IMR-90 (cell line): ENCODE data around the gene ZFP57. TPM values are rescaled to one million over a fixed set of nuclear protein-coding genes. Genes with fewer than 3 reads are reported as not detected.
A peak's percentile ranks its signal among the peaks of the same experiment; 100 is the strongest.

Source experiments
- ATAC-seq: fragments of 200-7000 bp; cut with Tn5 transposase; 2 replicates; pipeline ENCODE4 v1.9.1; 2020; ENCODE audit warnings: low read depth, mild to moderate bottlenecking, moderate library complexity
- BruUV-seq: library from RNA; stranded (reverse); fragments of 400-500 nt; replicated peaks from 2 replicates; lab custom pipeline; 2021; lab: Mats Ljungman, UMichigan
- CTCF ChIA-PET: fragments of 300-600 bp; formaldehyde crosslinking; extraction: SDS; loops from one replicate; lab custom pipeline; 2021; ENCODE audit warnings: antibody characterized with exemption; lab: Yijun Ruan, JAX
- POLR2A ChIA-PET: fragments of 300-600 bp; sonication (Branson Sonifier 250); formaldehyde crosslinking; loops from one replicate; lab custom pipeline; 2022; ENCODE audit warnings: antibody characterized with exemption; ENCODE audit not compliant: unreplicated experiment; lab: Charles Lee
- DNase-seq: peaks from one replicate; pipeline ENCODE4 v3.0.0; 2013
- H2AFZ ChIP-seq: replicated peaks from 2 replicates; pipeline ENCODE3; 2013; ENCODE audit warnings: low read length, mild to moderate bottlenecking; ENCODE audit not compliant: poor library complexity
- H2AK5ac ChIP-seq: 2 replicates; pipeline ENCODE4 v1.6.1; 2013; ENCODE audit warnings: low read depth, low read length, inconsistent platforms
- H2AK9ac ChIP-seq: replicated peaks from 2 replicates; pipeline ENCODE3; 2013; ENCODE audit warnings: mild to moderate bottlenecking, low read depth, low read length, moderate library complexity; ENCODE audit not compliant: poor library complexity
- H2BK120ac ChIP-seq: 2 replicates; pipeline ENCODE4 v1.6.1; 2013; ENCODE audit warnings: low read depth, low read length, inconsistent platforms
- H2BK15ac ChIP-seq: 3 replicates; pipeline ENCODE4 v1.6.1; 2013; ENCODE audit warnings: low read depth, low read length, inconsistent platforms
- H2BK20ac ChIP-seq: 2 replicates; pipeline ENCODE4 v1.6.1; 2013; ENCODE audit warnings: low read depth, mild to moderate bottlenecking, inconsistent platforms, low read length, moderate library complexity
- H2BK5ac ChIP-seq: 2 replicates; pipeline ENCODE4 v1.6.1; 2013; ENCODE audit warnings: mild to moderate bottlenecking, low read depth, low read length, inconsistent platforms; ENCODE audit not compliant: poor library complexity, severe bottlenecking
- H3K14ac ChIP-seq: replicated peaks from 2 replicates; pipeline ENCODE4 v1.6.1; 2013; ENCODE audit warnings: low read depth, low read length, inconsistent platforms
- H3K18ac ChIP-seq: 2 replicates; pipeline ENCODE4 v1.6.1; 2013; ENCODE audit warnings: low read depth, low read length, control low read depth
- H3K23ac ChIP-seq: 2 replicates; pipeline ENCODE4 v1.6.1; 2013; ENCODE audit warnings: low read depth, low read length, inconsistent platforms
- H3K27ac ChIP-seq: 2 replicates; pipeline ENCODE4 v1.5.1; 2013; ENCODE audit warnings: mild to moderate bottlenecking, control low read depth, low read length; ENCODE audit not compliant: insufficient read depth
- H3K27me3 ChIP-seq: 2 replicates; pipeline ENCODE4 v1.6.1; 2013; ENCODE audit warnings: low read length; ENCODE audit not compliant: control insufficient read depth, insufficient read depth
- H3K36me3 ChIP-seq: 2 replicates; pipeline ENCODE4 v1.6.1; 2013; ENCODE audit warnings: low read length, mixed read lengths; ENCODE audit not compliant: control insufficient read depth, insufficient read depth
- H3K4ac ChIP-seq: 2 replicates; pipeline ENCODE4 v1.6.1; 2013; ENCODE audit warnings: low read depth, low read length, inconsistent platforms
- H3K4me1 ChIP-seq: 2 replicates; pipeline ENCODE4 v1.6.1; 2013; ENCODE audit warnings: low read length, mixed read lengths; ENCODE audit not compliant: control insufficient read depth, insufficient read depth
- H3K4me2 ChIP-seq: 2 replicates; pipeline ENCODE4 v1.6.1; 2013; ENCODE audit warnings: low read depth, mild to moderate bottlenecking, control low read depth, low read length, moderate library complexity
- H3K4me3 ChIP-seq: 2 replicates; pipeline ENCODE4 v1.5.1; 2013; ENCODE audit warnings: low read depth, mild to moderate bottlenecking, control low read depth, low read length, moderate library complexity; ENCODE audit not compliant: insufficient read depth
- H3K56ac ChIP-seq: 2 replicates; pipeline ENCODE4 v1.6.1; 2013; ENCODE audit warnings: low read length, inconsistent platforms; ENCODE audit not compliant: insufficient read depth; ENCODE audit errors: extremely low read depth
- H3K79me1 ChIP-seq, 2 experiments: 2 replicates each; pipeline ENCODE4 v1.6.1; 2013; ENCODE audit warnings: low read length in 2 of 2, inconsistent platforms in 1 of 2, low read depth in 1 of 2
- H3K9ac ChIP-seq: 2 replicates; pipeline ENCODE4 v1.6.1; 2013; ENCODE audit warnings: low read depth, low read length, control low read depth
- H3K9me1 ChIP-seq: 2 replicates; pipeline ENCODE4 v1.6.1; 2013; ENCODE audit warnings: low read length, inconsistent platforms; ENCODE audit not compliant: insufficient read depth
- H3K9me3 ChIP-seq: 2 replicates; pipeline ENCODE4 v1.6.1; 2013; ENCODE audit warnings: low read length; ENCODE audit not compliant: control insufficient read depth, insufficient read depth
- H4K20me1 ChIP-seq: 2 replicates; pipeline ENCODE4 v1.6.1; 2013; ENCODE audit warnings: low read length, inconsistent platforms; ENCODE audit not compliant: insufficient read depth
- H4K5ac ChIP-seq: 2 replicates; pipeline ENCODE4 v1.6.1; 2013; ENCODE audit warnings: mild to moderate bottlenecking, low read depth, low read length, control low read depth
- H4K8ac ChIP-seq, 2 experiments: 2 replicates each; pipeline ENCODE4 v1.6.1; 2013; ENCODE audit warnings: low read depth in 2 of 2, low read length in 2 of 2, control low read depth in 1 of 2, inconsistent platforms in 1 of 2
- H4K91ac ChIP-seq: 2 replicates; pipeline ENCODE4 v1.6.1; 2013; ENCODE audit warnings: low read depth, low read length, inconsistent platforms; ENCODE audit not compliant: insufficient read depth
- BHLHE40 ChIP-seq: fragments of 150-350 bp; IDR thresholded peaks from 2 replicates; pipeline ENCODE4 v1.6.1; 2016; ENCODE audit warnings: mild to moderate bottlenecking, low read depth, low read length
- ELK1 ChIP-seq: fragments of 150-350 bp; IDR thresholded peaks from 2 replicates; pipeline ENCODE4 v1.6.1; 2016; ENCODE audit warnings: low read depth, mild to moderate bottlenecking, low read length, moderate library complexity, borderline replicate concordance
- FOS ChIP-seq: fragments of 150-350 bp; IDR thresholded peaks from 2 replicates; pipeline ENCODE4 v1.6.1; 2016; ENCODE audit warnings: low read depth, low read length
- MAZ ChIP-seq: IDR thresholded peaks from 2 replicates; pipeline ENCODE4 v1.6.1; 2012; ENCODE audit warnings: low read depth, mild to moderate bottlenecking, low read length, improper control_type of control experiment, moderate library complexity, borderline replicate concordance
- NFE2L2 ChIP-seq: fragments of 150-350 bp; IDR thresholded peaks from 2 replicates; pipeline ENCODE4 v1.6.1; 2016; ENCODE audit warnings: low read depth, mild to moderate bottlenecking, low read length
- RAD21 ChIP-seq: IDR thresholded peaks from 2 replicates; pipeline ENCODE4 v1.6.1; 2012; ENCODE audit warnings: low read length, improper control_type of control experiment
- RCOR1 ChIP-seq: IDR thresholded peaks from 2 replicates; pipeline ENCODE4 v1.6.1; 2012; ENCODE audit warnings: mild to moderate bottlenecking, low read length, improper control_type of control experiment; ENCODE audit not compliant: insufficient replicate concordance
- RFX5 ChIP-seq: IDR thresholded peaks from 2 replicates; pipeline ENCODE4 v1.8.0; 2012; ENCODE audit warnings: low read depth, mild to moderate bottlenecking, low read length, moderate library complexity
- SMC3 ChIP-seq: fragments of 150-350 bp; IDR thresholded peaks from 2 replicates; pipeline ENCODE4 v1.6.1; 2016; ENCODE audit warnings: low read depth, mild to moderate bottlenecking, antibody characterized with exemption, low read length, moderate library complexity
- USF2 ChIP-seq: fragments of 150-350 bp; IDR thresholded peaks from 2 replicates; pipeline ENCODE4 v1.6.1; 2017; ENCODE audit warnings: mild to moderate bottlenecking, antibody characterized with exemption, low read length, low read depth
- WGBS, 2 experiments: methylation state at CpG; one replicate each; pipeline versions ENCODE4 v1.1.5 to v1.1.7; 2013; ENCODE audit warnings: missing lambda C conversion rate in 2 of 2; ENCODE audit not compliant: insufficient read length in 1 of 2; ENCODE audit errors: extremely low coverage in 2 of 2; 5-methylcytosine and 5-hydroxymethylcytosine counted together
- dilution Hi-C: fragments of 300-500 bp; cut with HindIII; formaldehyde crosslinking; loops from one replicate; pipeline ENCODE4 v1.14.3; 2018; ENCODE audit warnings: low sequenced_read_pairs; ENCODE audit not compliant: unreplicated experiment
- in situ Hi-C: fragments of 300-500 bp; cut with MboI; formaldehyde crosslinking; loops from 3 replicates; pipeline ENCODE4 v1.14.3; 2019; ENCODE audit warnings: low sequenced_read_pairs, inconsistent platforms, mixed read lengths
- intact Hi-C: fragments of 100-400 bp; cut with micrococcal nuclease; formaldehyde crosslinking; loops from 2 replicates; pipeline ENCODE4 v1.10.0; 2022
- polyA plus RNA-seq, 3 experiments: library from polyadenylated mRNA; depleted of rRNA; stranded (reverse); fragments of >200 nt; gene quantifications; 2 replicates each; pipeline ENCODE4 v1.2.3, GENCODE V29; 2012; ENCODE audit warnings: low replicate concordance in 1 of 3
- total RNA-seq: library from RNA; depleted of rRNA; stranded (reverse); fragments of >200 nt; gene quantifications from 2 replicates; pipeline ENCODE4 v1.2.3, GENCODE V29; 2012
- TF ChIP-seq, protein P1 (sequence below): conservative IDR thresholded peaks from 2 replicates; pipeline ENCODE4 v1.5.1; 2012; ENCODE audit warnings: mild to moderate bottlenecking, low read depth, low read length, improper control_type of control experiment

ZFP57 gene
- total and polyA plus RNA-seq, 2 of the 4 experiments (the other 2 are of a cell fraction) = not detected

DNA sequence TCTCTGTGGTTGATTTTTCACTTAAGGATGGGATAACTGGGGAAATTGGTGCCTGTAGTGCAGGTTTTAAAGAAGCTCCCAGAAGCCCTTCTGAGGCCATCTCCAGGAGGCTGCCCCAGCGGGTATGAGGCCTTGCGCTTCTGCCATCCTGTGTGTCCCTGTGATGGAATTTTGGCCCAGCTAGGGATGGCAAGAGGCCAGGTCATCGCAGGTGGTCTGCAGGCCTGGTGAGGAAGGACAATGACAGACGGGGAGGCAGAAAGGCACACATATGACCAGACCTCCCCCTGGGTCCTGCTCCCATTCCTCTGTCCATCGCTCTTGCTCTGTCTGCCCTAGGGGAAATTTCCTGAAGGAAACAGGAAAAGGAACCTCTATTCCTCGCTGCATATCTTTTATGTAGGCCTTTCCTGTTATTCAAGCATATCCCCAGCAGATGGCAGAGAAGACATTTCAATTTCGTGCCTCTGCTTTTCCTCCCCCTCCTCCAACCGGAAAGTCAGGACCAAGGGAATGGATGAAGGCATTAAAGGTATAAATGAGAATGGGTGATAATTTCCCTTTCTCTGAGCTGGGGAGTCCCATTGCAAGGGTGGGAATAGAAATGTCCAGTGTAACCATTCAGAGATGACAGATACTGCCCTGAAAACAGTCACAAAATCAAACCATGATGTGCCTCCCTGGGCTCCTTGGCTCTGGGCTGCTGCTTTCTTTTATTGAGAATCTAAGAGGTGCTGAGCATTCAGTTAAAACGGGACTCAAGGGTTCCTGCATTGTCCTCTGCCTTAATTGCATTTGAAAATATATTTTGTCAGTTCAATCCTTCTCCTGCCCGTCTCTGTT is 24.7 kb upstream of the ZFP57 start:
- H2BK15ac ChIP-seq = no peak overlapping the region
- intact Hi-C loops = loop anchor here (1.0 to 2.0 kb wide), 4 partner anchors 48 to 426 kb away; no protein-coding TSS in a partner anchor
- dilution Hi-C loops = no loop called here
- no peak overlapping the region for H4K5ac ChIP-seq
- H3K4ac ChIP-seq = no peak overlapping the region
- no peaks in the 10 kb centered on the region for H3K4me1 ChIP-seq
- 26% methylated on average over 3 of the region's 10 CpGs; no CpG with 5 or more reads in 1 of the 2 experiments for WGBS, 2 experiments
- no peak overlapping the region for H2AFZ ChIP-seq
- H4K20me1 ChIP-seq = no peaks in the 10 kb centered on the region
- no peak overlapping the region for H3K4me3 ChIP-seq
- no peak overlapping the region for H3K56ac ChIP-seq
- no peak overlapping the region for H2BK120ac ChIP-seq
- ATAC-seq (peak; percentile 97), DNase-seq (peak; percentile 53)
- H3K27me3 ChIP-seq = peaks cover 13% of the 10 kb centered on the region
- H3K9me1 ChIP-seq = no peaks in the 10 kb centered on the region
- in situ Hi-C loops = no loop called here
- H4K91ac ChIP-seq = no peak overlapping the region
- no peak overlapping the region for H3K18ac ChIP-seq
- ChIA-PET POLR2A (no interaction called here), CTCF (interaction anchor here (1.4 kb wide), 1 partner anchor 48 kb away, joined by 4 read pairs; no protein-coding TSS in a partner anchor)
- H3K23ac ChIP-seq = no peak overlapping the region
- H2AK5ac ChIP-seq = no peak overlapping the region
- TF ChIP-seq RCOR1 = no peak
- peak; percentile 69 for TF ChIP-seq SMC3
- TF ChIP-seq USF2 = no peak
- TF ChIP-seq RFX5 = no peak
- no peak for TF ChIP-seq ELK1
- TF ChIP-seq, protein P1, sequence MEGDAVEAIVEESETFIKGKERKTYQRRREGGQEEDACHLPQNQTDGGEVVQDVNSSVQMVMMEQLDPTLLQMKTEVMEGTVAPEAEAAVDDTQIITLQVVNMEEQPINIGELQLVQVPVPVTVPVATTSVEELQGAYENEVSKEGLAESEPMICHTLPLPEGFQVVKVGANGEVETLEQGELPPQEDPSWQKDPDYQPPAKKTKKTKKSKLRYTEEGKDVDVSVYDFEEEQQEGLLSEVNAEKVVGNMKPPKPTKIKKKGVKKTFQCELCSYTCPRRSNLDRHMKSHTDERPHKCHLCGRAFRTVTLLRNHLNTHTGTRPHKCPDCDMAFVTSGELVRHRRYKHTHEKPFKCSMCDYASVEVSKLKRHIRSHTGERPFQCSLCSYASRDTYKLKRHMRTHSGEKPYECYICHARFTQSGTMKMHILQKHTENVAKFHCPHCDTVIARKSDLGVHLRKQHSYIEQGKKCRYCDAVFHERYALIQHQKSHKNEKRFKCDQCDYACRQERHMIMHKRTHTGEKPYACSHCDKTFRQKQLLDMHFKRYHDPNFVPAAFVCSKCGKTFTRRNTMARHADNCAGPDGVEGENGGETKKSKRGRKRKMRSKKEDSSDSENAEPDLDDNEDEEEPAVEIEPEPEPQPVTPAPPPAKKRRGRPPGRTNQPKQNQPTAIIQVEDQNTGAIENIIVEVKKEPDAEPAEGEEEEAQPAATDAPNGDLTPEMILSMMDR = peak; percentile 70
- no peak for TF ChIP-seq MAZ
- TF ChIP-seq RAD21 = peak; percentile 74
- TF ChIP-seq FOS = no peak
- no peak for TF ChIP-seq NFE2L2
- no peak for TF ChIP-seq BHLHE40
- no peak overlapping the region for H3K27ac ChIP-seq
- no peak overlapping the region for H2BK20ac ChIP-seq
- no peak overlapping the region for H3K14ac ChIP-seq
- no peak overlapping the region for H4K8ac ChIP-seq
- no peaks in the 10 kb centered on the region for H3K9me3 ChIP-seq
- H3K9ac ChIP-seq = no peak overlapping the region
- no peaks in the 10 kb centered on the region for H3K36me3 ChIP-seq
- no TSS peak for BruUV-seq
- H3K4me2 ChIP-seq = no peak overlapping the region
- no peak overlapping the region for H2AK9ac ChIP-seq
- H3K79me1 ChIP-seq = no peaks in the 10 kb centered on the region
- H2BK5ac ChIP-seq = no peak overlapping the region
